ENCODE results near the gene RTRAF.

The RTRAF gene

GRCh38 chr14:52049721-52050588, 60.6 kb downstream of the RTRAF start:
- DNase-seq, result no peak

- DNase-seq, result no peak
These were observed 61.9 kb downstream of the RTRAF start for GRCh38 chr14:52051251-52051650.

GRCh38 chr14:52051871-52052270, 62.5 kb downstream of the RTRAF start:
- DNase-seq, result no peak

- no peak for DNase-seq
These were observed 63.1 kb downstream of the RTRAF start for GRCh38 chr14:52052288-52052943.

- no peak for DNase-seq
These were observed 63.7 kb downstream of the RTRAF start for GRCh38 chr14:52053044-52053443.

- no peak for DNase-seq
These were observed 65.3 kb downstream of the RTRAF start for GRCh38 chr14:52054678-52055077.

- no peak for DNase-seq
These were observed 65.8 kb downstream of the RTRAF start for GRCh38 chr14:52055167-52055566.

GRCh38 chr14:52058341-52058740, 69.0 kb downstream of the RTRAF start:
- DNase-seq, result no peak

GRCh38 chr14:52059649-52060048, 70.3 kb downstream of the RTRAF start:
- DNase-seq, result no peak

- DNase-seq, result no peak
These were observed 70.7 kb downstream of the RTRAF start for GRCh38 chr14:52060080-52060479.
